ENCODE results near the gene RNF41.

RNF41 gene

DNA sequence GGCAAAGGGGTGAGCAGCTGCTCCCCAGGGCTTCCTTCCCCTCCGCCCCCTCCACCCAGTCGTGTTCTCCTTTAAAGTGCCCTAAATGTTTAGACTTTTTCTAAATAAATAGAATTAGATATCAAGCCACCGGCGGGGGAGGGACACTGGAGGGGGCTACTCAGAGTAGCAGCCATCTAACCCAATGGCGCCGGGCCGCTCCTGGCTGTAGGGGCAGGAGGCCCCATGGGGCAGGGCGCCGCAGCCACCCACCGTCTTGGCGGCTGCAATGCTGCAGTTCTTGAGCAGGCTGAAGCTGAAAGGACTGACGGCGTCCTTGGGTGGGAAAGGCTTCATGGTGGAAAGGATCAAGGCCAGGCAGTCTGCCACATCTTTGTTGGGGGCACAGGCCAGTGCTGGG lies 21.3 kb upstream of the RNF41 start:
- ATAC-seq = no peak
- no peak for TF ChIP-seq CSDC2 (CRISPR knock-in tag; IDR thresholded peaks at IDR 0.05)
- TF ChIP-seq BACH2 (CRISPR knock-in tag; IDR thresholded peaks at IDR 0.05; ENCODE audit: borderline replicate concordance) = no peak
- TF ChIP-seq ISL1 (CRISPR knock-in tag; IDR thresholded peaks at IDR 0.05) = no peak
- no peak for TF ChIP-seq PPARA (CRISPR knock-in tag; IDR thresholded peaks at IDR 0.05; ENCODE audit: borderline replicate concordance)
- no peak for TF ChIP-seq ZFP3 (CRISPR knock-in tag; IDR thresholded peaks at IDR 0.05)
- TF ChIP-seq TOX (CRISPR knock-in tag; IDR thresholded peaks at IDR 0.05; ENCODE audit: borderline replicate concordance) = no peak
- no peak for TF ChIP-seq ZC3H10 (CRISPR knock-in tag; IDR thresholded peaks at IDR 0.05)
- TF ChIP-seq, protein P1, sequence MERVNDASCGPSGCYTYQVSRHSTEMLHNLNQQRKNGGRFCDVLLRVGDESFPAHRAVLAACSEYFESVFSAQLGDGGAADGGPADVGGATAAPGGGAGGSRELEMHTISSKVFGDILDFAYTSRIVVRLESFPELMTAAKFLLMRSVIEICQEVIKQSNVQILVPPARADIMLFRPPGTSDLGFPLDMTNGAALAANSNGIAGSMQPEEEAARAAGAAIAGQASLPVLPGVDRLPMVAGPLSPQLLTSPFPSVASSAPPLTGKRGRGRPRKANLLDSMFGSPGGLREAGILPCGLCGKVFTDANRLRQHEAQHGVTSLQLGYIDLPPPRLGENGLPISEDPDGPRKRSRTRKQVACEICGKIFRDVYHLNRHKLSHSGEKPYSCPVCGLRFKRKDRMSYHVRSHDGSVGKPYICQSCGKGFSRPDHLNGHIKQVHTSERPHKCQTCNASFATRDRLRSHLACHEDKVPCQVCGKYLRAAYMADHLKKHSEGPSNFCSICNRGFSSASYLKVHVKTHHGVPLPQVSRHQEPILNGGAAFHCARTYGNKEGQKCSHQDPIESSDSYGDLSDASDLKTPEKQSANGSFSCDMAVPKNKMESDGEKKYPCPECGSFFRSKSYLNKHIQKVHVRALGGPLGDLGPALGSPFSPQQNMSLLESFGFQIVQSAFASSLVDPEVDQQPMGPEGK (CRISPR knock-in tag; IDR thresholded peaks at IDR 0.05; ENCODE audit: borderline replicate concordance) = no peak
- TF ChIP-seq TCF4 (CRISPR knock-in tag; IDR thresholded peaks at IDR 0.05; ENCODE audit: borderline replicate concordance) = no peak
- no peak for TF ChIP-seq OSR1 (CRISPR knock-in tag; IDR thresholded peaks at IDR 0.05)
- TF ChIP-seq ZNF8 (CRISPR knock-in tag; IDR thresholded peaks at IDR 0.05) = no peak

DNA sequence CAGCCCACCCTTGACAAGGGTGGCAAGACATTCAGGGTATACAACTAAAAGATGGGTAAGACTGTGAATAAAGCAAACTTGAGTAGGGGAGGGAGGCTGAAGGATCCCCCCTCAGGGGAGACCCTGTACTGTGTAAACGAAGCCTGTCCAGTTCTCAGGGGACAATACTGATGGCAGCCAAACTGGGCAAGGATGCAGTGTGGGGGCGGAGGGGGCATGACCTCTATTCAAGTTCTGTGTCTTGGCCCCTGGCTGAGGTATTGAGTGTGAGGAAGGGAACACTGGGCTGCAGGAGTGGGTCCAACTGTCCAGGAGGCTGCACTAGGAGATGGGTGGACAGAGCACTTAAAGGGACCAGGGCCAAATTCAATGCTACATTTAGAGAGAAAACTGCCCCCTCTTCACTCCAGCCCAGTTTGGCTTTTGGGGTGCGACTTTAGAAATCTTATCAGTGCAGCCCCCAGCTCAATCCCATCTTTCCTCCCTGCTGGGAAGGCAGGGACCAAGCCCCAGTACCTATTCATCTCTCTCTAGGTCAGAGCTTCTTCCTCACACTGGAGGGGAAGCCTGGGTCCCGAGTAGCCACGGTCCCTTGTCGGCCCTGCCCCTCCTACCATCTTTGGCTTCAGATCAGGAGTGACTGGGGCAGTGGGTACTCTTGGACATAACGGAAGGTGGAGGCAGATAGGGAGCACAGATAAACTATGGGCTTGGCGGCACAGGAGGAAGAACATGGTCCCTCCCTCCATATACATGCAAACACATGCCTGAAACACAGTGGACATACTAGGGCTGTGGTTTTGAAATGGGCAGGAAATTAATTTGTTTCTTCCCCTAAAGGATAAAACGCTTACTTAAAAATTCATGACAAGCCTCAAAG lies 19.9 kb upstream of the RNF41 start:
- ATAC-seq = no peak
- TF ChIP-seq ESRRG (CRISPR knock-in tag; IDR thresholded peaks at IDR 0.05) (no peak), ZNF70 (CRISPR knock-in tag; IDR thresholded peaks at IDR 0.05) (no peak), ISL1 (CRISPR knock-in tag; IDR thresholded peaks at IDR 0.05) (no peak), ZFP30 (CRISPR knock-in tag; IDR thresholded peaks at IDR 0.05) (no peak), SNAI2 (CRISPR knock-in tag; IDR thresholded peaks at IDR 0.05) (no peak), OSR1 (CRISPR knock-in tag; IDR thresholded peaks at IDR 0.05) (no peak), PPARA (CRISPR knock-in tag; IDR thresholded peaks at IDR 0.05; ENCODE audit: borderline replicate concordance) (no peak), CREB5 (CRISPR knock-in tag; IDR thresholded peaks at IDR 0.05; ENCODE audit: low read depth) (no peak), BACH2 (CRISPR knock-in tag; IDR thresholded peaks at IDR 0.05; ENCODE audit: borderline replicate concordance) (no peak), TSHZ2 (CRISPR knock-in tag; IDR thresholded peaks at IDR 0.05) (no peak), ZFP3 (CRISPR knock-in tag; IDR thresholded peaks at IDR 0.05) (no peak), CSDC2 (CRISPR knock-in tag; IDR thresholded peaks at IDR 0.05) (no peak)
- TF ChIP-seq, protein P1 (CRISPR knock-in tag; IDR thresholded peaks at IDR 0.05; ENCODE audit: borderline replicate concordance) = no peak
- TF ChIP-seq, protein P2, sequence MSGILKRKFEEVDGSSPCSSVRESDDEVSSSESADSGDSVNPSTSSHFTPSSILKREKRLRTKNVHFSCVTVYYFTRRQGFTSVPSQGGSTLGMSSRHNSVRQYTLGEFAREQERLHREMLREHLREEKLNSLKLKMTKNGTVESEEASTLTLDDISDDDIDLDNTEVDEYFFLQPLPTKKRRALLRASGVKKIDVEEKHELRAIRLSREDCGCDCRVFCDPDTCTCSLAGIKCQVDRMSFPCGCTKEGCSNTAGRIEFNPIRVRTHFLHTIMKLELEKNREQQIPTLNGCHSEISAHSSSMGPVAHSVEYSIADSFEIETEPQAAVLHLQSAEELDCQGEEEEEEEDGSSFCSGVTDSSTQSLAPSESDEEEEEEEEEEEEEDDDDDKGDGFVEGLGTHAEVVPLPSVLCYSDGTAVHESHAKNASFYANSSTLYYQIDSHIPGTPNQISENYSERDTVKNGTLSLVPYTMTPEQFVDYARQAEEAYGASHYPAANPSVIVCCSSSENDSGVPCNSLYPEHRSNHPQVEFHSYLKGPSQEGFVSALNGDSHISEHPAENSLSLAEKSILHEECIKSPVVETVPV (CRISPR knock-in tag; IDR thresholded peaks at IDR 0.05) = no peak

GRCh38 chr12:56237552-56237951 lies 15.8 kb upstream of the RNF41 start:
- no peak for ATAC-seq
- TF ChIP-seq PPARA (CRISPR knock-in tag; IDR thresholded peaks at IDR 0.05; ENCODE audit: borderline replicate concordance) = no peak
- no peak for TF ChIP-seq ISL1 (CRISPR knock-in tag; IDR thresholded peaks at IDR 0.05)
- TF ChIP-seq GLIS3 (CRISPR knock-in tag; IDR thresholded peaks at IDR 0.05) = no peak
- no peak for TF ChIP-seq ZNF70 (CRISPR knock-in tag; IDR thresholded peaks at IDR 0.05)
- TF ChIP-seq ZNF565 (CRISPR knock-in tag; conservative IDR thresholded peaks at IDR 0.05; ENCODE audit: low read depth) = no peak
- no peak for TF ChIP-seq ARNTL (CRISPR knock-in tag; IDR thresholded peaks at IDR 0.05; ENCODE audit: borderline replicate concordance, low read depth)
- TF ChIP-seq SNAI2 (CRISPR knock-in tag; IDR thresholded peaks at IDR 0.05) = no peak
- no peak for TF ChIP-seq TOX (CRISPR knock-in tag; IDR thresholded peaks at IDR 0.05; ENCODE audit: borderline replicate concordance)
- TF ChIP-seq, protein P1 (CRISPR knock-in tag; IDR thresholded peaks at IDR 0.05; ENCODE audit: borderline replicate concordance) = no peak
